RWPE2 (cell line): ENCODE measurements around the gene CLCNKB.

Experiments used
- ATAC-seq: fragments of 200-7000 bp; cut with Tn5 transposase; 3 replicates; pipeline ENCODE4 v1.9.1; 2021; ENCODE audit warnings: low read depth
- DNase-seq: peaks from one replicate; pipeline ENCODE4 v3.0.0-alpha.2; 2020; ENCODE audit warnings: low spot score
- H3K27ac ChIP-seq: fragments of 450-650 bp; 2 replicates; pipeline ENCODE4 v1.5.1; 2017; ENCODE audit warnings: mild to moderate bottlenecking; ENCODE audit not compliant: poor library complexity, severe bottlenecking
- H3K27me3 ChIP-seq: fragments of 250-450 bp; sonication (Bioruptor Pico); 2 replicates; pipeline ENCODE4 v1.5.1; 2021; ENCODE audit warnings: mild to moderate bottlenecking, moderate library complexity; ENCODE audit not compliant: insufficient read depth, poor library complexity, severe bottlenecking
- H3K36me3 ChIP-seq: fragments of 250-450 bp; sonication (Bioruptor Pico); 2 replicates; pipeline ENCODE4 v1.5.1; 2020; ENCODE audit warnings: low read depth, mild to moderate bottlenecking, moderate library complexity
- H3K4me1 ChIP-seq: fragments of 250-450 bp; sonication (Bioruptor Pico); 2 replicates; pipeline ENCODE4 v1.5.1; 2021; ENCODE audit warnings: mild to moderate bottlenecking, moderate library complexity; ENCODE audit not compliant: insufficient read depth, poor library complexity, severe bottlenecking
- H3K4me3 ChIP-seq: fragments of 250-450 bp; sonication (Bioruptor Pico); 2 replicates; pipeline ENCODE4 v1.5.1; 2021; ENCODE audit warnings: mild to moderate bottlenecking, moderate library complexity; ENCODE audit not compliant: severe bottlenecking
- H3K9me3 ChIP-seq: fragments of 250-450 bp; sonication (Bioruptor Pico); 2 replicates; pipeline ENCODE4 v1.5.1; 2021; ENCODE audit warnings: mild to moderate bottlenecking, moderate library complexity; ENCODE audit not compliant: severe bottlenecking
- TF ChIP-seq, protein P1 (sequence below): fragments of 450-650 bp; IDR thresholded peaks from one replicate; pipeline ENCODE4 v1.5.1; 2017; ENCODE audit warnings: mild to moderate bottlenecking, moderate library complexity; ENCODE audit not compliant: poor library complexity, severe bottlenecking

The CLCNKB gene

DNA sequence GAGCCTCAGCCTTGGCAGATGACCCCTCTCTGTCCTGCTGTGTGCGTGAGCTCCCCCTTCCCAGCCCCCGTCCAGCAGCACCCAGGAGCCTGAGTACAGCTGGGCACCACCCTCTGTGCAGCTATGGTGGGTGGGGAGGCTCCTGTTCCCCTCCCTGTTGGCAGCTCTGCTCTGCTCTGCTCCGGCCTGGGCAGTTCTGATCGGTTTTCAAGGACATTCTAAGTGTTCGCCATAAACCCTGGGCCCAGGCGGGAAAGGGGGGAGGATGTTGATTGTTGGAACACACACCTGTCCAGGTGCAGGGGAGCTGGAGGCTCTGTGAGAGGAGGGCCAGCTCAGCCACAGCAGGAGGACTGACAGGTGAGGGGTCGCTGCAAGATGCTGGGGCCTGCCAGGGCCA lies at the start of gene CLCNKB:
Gene CLCNKB (plus strand): TSS at position 262 of the 400 bp plus-strand sequence. CDS start 711 bp downstream, outside the sequence.
- no peak for DNase-seq
- Histone ChIP-seq H3K27ac (no peak within 1 kb of the TSS), H3K9me3 (no peaks in the 10 kb centered on the region), H3K36me3 (no peaks in the 10 kb centered on the region), H3K4me3 (no peak within 1 kb of the TSS), H3K4me1 (no peaks in the 10 kb centered on the region), H3K27me3 (no peaks in the 10 kb centered on the region)
- TF ChIP-seq, protein P1, sequence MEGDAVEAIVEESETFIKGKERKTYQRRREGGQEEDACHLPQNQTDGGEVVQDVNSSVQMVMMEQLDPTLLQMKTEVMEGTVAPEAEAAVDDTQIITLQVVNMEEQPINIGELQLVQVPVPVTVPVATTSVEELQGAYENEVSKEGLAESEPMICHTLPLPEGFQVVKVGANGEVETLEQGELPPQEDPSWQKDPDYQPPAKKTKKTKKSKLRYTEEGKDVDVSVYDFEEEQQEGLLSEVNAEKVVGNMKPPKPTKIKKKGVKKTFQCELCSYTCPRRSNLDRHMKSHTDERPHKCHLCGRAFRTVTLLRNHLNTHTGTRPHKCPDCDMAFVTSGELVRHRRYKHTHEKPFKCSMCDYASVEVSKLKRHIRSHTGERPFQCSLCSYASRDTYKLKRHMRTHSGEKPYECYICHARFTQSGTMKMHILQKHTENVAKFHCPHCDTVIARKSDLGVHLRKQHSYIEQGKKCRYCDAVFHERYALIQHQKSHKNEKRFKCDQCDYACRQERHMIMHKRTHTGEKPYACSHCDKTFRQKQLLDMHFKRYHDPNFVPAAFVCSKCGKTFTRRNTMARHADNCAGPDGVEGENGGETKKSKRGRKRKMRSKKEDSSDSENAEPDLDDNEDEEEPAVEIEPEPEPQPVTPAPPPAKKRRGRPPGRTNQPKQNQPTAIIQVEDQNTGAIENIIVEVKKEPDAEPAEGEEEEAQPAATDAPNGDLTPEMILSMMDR: no peak
- ATAC-seq: no peak

DNA sequence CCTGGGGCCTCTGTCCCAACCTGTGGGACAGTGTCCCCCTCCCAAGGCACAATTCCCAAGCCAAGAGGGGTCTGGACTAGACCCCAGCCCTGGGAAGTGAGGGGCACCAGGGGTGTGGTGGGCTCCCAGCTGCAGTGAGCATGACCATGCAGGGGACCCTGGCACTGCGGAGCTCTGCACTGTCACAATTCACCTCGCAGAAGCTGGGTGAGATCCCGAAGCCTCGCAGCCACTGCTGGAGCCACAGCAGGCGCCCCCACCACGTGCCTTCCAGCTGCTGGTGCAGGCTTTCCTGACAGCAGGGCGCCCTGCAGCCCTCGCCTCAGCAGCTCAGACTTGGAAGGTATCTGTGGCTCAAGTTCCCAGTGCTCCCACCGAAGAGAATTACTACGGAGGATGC lies 49.5 kb upstream of the CLCNKB start:
- no peak overlapping the region for H3K27ac ChIP-seq
- no peak for ATAC-seq
- H3K36me3 ChIP-seq: no peaks in the 10 kb centered on the region
- no peaks in the 10 kb centered on the region for H3K9me3 ChIP-seq
- no peak for DNase-seq
- no peak overlapping the region for H3K4me3 ChIP-seq
- H3K27me3 ChIP-seq: no peaks in the 10 kb centered on the region
- TF ChIP-seq, protein P1: no peak
- no peaks in the 10 kb centered on the region for H3K4me1 ChIP-seq

DNA sequence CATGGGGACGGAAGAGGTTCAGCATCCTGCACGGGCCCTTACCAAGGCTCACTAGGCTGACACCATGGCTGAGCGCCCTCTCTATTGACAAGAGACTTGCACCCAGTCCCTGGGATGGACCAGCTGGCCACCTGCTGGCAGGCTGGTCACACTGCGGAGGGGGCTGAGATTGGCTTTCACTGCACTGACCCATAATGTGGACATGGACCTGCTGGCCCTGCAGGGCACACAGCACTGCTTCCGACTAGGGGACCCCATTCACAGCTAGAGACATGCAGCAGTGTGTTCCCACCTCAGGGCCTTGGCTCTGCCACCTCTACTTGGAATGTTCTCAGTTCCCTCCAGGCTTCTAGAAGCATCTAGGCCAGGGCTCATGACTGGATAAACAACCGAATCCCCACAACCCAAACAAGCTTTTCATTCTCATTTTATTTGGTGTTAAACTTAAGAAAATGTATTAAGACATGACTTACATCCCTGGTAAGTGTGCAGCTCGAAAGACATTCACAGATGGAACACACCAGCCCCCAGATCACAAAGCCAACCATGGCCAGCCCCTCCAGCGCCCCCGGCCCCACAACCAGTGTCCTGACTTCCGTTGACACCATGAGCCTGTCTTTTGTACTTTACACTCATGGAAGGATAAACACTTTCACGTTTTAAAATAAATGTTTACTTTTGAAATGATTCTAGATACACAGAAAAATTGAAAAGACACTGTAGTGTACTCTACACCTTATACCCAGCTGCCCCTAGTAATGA lies 48.8 kb upstream of the CLCNKB start:
- no peaks in the 10 kb centered on the region for H3K36me3 ChIP-seq
- no peaks in the 10 kb centered on the region for H3K9me3 ChIP-seq
- ATAC-seq (peak; percentile 86), DNase-seq (no peak)
- TF ChIP-seq, protein P1: peak; percentile 87
- no peaks in the 10 kb centered on the region for H3K27me3 ChIP-seq
- H3K4me1 ChIP-seq: no peaks in the 10 kb centered on the region
- no peak overlapping the region for H3K4me3 ChIP-seq
- H3K27ac ChIP-seq: no peak overlapping the region

DNA sequence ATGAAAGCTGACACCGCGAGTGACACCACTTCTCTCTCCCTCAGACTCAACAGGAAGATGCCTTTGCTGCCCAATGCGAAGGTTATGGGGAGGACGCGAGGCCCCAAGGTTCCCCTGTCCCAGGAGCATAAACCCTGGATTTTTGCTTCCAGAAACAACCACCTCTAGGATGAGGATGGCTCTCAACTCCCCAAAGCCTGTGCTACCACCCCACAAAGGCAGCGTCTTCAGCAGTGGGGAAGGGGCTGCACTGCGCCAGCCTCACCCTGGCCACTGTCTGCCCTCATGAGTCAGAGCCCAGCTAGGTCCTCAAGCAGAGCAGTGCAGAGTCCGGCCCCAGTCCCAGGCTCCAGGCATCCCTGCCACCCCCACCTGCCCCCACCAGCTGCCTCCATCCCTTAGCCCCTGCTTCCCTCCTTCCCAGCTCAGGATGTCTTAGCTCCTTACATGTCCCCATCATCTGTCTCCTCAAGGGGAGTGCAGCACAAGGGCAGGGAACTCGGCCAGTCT lies 46.5 kb upstream of the CLCNKB start:
- ATAC-seq: no peak
- Histone ChIP-seq H3K4me3 (no peak overlapping the region), H3K4me1 (no peaks in the 10 kb centered on the region), H3K27me3 (no peaks in the 10 kb centered on the region), H3K9me3 (no peaks in the 10 kb centered on the region), H3K27ac (no peak overlapping the region), H3K36me3 (no peaks in the 10 kb centered on the region)
- TF ChIP-seq, protein P1: no peak
- no peak for DNase-seq
